ENCODE measurements around the gene INO80D.
"Not testable (repeated sequence)": the region's sequence is repeated elsewhere in the genome, so short reads cannot be mapped to it uniquely, and the experiment has no call there.

The INO80D gene

DNA sequence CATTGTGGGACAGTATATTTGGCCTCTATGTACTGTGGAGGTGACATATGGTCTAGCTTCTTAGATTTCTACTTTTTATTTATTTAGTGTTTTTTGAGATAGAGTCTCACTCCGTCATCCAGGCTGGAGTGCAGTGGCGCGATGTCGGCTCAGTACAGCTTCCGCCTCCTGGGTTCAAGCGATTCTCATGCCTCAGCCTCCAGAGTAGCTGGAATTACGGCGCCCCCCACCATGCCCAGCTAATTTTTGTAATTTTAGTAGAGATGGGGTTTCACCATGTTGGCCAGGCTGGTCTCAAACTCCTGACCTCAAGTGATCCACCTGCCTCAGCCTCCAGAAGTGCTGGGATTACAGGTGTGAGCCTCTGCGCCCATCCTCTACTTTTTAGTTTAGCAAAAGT lies 99.6 kb downstream of the INO80D start:
- in situ Hi-C loops (cut with HindIII; ENCODE audit: low sequenced_read_pairs): not testable (repeated sequence)

DNA sequence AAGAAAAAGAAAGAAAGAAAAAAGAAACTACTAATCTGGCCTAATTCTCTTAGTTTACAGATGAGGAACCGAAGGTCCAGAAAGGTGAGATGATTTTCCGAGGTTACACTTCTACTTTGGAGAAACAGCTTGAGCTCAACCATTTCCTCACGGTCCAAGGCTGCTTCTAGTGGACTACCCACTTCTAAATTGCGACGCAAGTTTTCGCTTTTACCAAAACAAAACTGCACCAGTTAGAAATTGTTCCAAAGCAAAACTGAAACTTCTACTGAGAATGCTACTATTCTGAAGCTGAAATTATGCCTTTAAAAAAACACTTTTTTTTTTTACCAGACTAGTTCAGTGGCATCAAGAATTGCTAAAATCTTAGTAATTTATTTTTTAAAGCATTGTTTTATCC lies 101.6 kb downstream of the INO80D start:
- in situ Hi-C loops (cut with HindIII; ENCODE audit: low sequenced_read_pairs): no loop called here

DNA sequence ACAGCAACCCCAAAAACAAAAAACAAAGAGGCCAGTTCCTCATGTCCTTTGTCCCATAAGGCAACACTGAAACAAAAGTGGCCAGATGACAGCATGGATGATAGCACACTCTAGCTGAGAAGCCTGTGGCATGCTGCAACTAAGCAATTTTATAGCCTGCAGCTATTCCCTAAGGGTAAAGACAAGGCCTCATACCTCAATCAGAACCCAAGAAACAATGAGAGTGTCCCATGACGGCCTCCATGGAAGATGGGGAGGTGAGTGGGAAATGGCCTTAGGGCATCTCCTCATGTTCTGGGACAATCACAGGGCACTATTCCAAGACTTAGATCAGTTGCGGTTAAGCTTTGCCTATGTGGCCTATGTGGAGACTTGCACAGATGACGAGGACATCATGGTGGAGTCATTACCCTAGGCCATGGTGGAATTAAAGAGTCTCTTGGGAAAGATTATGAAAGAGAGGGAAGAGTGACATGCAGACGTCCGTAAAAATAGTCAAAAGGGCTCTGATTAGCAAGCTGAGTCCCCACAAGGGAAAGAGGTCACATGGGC lies 103.1 kb downstream of the INO80D start:
- in situ Hi-C loops (cut with HindIII; ENCODE audit: low sequenced_read_pairs): no loop called here

DNA sequence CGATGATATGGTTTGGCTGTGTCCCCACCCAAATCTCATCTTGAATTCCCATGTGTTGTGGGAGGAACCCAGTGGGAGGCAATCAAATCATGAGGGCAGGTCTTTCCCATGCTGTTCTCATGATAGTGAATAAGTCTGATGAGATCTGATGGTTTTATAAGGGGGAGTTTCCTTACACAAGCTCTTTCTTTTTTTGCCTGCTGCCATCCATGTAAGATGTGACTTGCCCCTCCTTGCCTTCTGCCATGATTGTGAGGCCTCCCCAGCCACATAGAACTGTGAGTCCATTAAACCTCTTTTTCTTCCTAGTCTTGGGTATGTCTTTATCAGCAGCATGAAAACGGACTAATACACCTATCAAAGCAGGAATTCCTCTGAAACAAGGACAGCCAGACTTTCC lies 107.2 kb downstream of the INO80D start:
- in situ Hi-C loops (cut with HindIII; ENCODE audit: low sequenced_read_pairs): not testable (repeated sequence)

DNA sequence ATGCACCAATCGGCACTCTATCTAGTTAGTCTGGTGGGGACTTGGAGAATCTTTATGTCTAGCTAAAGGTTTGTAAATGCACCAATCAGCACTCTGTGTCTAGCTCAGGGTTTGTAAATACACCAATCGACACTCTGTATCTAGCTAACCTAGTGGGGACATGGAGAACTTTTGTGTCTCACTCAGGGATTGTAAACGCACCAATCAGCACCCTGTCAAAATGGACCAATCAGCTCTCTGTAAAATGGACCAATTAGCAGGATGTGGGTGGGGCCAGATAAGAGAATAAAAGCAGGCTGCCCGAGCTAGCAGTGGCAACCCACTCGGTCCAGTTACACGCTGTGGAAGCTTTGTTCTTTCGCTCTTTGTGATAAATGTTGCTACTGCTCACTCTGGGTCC lies 108.3 kb downstream of the INO80D start:
- in situ Hi-C loops (cut with HindIII; ENCODE audit: low sequenced_read_pairs): not testable (repeated sequence)

DNA sequence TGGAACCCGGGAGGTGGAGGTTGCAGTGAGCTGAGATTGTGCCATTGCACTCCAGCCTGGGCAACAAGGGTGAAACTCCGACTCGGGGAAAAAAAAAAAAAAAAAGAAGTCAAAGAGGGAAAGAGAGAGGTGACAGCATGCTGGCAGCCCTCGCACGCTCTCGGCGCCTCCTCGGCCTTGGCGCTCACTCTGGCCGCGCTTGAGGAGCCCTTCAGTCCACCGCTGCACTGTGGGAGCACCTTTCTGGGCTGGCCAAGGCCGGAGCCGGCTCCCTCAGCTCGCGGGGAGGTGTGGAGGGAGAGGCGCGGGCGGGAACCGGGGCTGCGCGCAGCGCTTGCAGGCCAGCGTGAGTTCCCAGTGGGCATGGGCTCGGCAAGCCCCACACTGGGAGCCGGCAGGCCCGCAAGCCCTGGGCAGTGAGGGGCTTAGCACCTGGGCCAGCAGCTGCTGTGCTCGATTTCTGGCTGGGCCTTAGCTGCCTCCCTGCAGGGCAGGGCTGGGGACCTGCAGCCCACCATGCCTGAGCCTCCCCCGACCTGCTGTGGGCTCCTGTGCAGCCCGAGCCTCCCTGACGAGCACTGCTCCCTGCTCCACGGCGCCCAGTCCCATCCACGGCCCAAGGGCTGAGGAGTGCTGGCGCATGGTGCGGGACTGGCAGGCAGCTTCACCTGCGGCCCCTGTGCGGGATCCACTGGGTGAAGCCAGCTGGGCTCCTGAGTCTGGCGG lies 108.9 kb downstream of the INO80D start:
- in situ Hi-C loops (cut with HindIII; ENCODE audit: low sequenced_read_pairs): not testable (repeated sequence)

DNA sequence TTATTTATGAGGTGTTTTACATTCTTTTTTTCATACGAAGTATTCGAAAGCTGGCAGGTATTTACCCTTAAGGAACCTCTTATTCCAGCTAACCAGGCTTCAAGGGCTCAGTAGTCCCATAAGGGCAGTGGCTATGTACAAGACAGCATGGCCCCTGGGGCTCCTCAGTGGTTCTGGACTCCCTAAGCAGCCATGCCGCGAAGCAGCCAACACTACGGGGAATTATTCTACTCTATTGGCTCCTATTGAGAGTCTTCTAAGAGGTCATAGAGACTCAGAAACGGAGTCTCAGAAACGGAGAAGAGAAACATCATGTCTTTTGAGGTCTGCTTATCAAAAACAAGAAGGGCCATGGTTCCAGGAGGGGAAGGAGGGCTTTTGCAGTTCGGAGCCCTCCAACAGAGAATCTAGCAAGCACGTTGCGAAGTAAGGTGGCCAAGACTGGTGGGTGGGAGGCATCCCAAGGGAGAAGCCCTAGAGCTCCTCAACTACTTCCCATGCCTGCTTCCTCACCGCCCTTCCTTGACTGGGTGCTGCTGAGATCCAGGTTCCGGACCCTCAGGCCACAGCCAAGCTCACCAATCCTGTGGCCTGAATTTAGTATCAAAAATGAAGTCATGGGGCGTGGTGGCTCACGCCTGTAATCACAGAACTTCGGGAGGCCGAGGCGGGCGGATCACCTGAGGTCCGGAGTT lies 109.7 kb downstream of the INO80D start:
- in situ Hi-C loops (cut with HindIII; ENCODE audit: low sequenced_read_pairs): no loop called here

DNA sequence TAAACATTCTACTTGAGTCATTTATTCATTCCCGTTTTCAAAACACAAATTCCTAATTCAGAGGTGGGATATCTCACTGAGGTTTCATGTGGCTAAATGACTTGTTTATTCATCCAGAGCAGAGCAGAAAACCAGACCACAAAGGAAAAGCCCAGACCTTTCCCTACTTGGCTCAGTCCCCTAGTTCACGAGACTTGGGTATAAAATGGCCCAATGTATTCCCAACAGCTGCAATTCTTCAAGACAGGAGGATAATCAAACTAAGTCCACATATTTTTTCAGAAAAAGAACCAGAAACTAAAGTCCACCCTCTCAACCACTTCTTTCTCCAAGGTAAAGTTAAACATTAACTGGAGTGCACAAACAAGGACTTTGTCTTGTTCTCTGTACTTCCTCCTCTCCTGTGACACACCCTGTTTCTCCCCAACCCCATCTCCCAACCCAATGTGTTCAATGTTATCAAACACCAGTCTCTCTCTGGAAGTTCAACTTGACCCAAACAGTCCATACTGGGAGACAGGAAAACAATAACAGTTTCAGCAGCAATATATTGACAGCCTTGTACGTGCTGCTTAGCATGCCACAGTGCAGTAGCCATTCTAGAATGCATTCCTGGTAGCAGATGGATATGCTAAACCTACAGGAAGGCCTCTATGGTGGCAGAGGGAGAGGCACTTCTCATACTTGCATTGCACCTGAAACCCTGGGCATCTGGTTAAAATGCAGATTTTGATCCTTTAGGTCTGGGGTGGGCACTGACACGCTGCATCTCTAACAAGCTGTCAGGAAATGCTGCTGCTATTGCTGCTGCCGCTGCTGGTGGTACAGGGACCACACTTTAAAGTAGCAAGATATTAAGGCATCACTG lies 110.7 kb downstream of the INO80D start:
- in situ Hi-C loops (cut with HindIII; ENCODE audit: low sequenced_read_pairs): no loop called here

DNA sequence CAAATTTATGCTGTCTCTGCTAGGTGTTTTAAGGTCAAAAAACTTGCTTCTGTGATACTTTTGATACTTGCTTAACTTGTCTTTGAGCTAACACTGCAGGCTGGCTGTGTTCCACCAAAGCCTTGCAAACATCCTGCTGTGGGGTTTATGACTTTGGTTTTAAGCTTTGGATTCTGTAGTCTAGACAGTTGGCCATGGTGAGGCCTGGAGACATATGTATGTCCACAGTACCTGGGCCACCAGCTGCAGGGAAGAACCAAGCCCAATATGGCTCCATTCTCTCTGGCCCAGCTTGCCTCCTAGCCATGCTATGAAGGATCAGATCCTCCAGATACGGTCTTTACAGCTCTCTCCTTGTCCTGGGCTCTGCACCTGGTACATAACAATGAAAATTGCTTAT lies 113.9 kb downstream of the INO80D start:
- in situ Hi-C loops (cut with HindIII; ENCODE audit: low sequenced_read_pairs): no loop called here

DNA sequence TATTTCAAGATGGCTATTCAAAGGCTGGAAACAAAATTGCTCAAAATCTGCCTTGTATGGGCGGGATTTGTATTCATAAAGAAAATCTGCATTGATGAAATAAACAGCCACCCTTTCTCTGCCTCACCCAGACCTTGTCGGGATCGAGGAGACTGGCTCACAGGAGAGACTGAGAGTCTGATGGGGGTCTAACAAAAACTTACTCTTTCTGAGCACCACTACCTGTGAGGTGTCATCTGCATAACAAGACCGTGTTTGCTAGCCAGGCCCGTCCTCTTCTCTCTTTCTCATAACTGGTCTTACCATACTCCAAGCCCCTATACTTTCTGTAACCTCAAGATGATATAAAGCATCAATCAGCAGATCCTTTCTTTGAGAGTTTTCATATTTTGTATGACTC lies 115.6 kb downstream of the INO80D start:
- in situ Hi-C loops (cut with HindIII; ENCODE audit: low sequenced_read_pairs): no loop called here

DNA sequence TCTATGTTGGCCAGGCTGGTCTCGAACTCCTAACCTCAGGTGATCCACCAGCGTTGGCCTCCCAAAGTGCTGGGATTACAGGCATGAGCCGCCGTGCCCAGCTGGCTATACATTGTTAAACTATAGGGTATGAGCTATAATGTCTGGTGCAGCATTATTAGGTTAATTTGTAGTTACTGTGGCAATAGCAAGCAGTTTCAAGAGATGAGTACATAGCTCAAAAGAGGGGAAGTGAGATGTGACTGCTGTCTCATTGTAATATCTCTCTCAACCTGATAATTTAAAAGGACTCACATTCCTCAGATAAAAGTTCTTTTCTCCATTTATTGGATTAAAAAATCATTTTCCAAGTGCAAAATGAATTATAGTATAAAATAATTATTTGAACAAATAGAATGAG lies 116.4 kb downstream of the INO80D start:
- in situ Hi-C loops (cut with HindIII; ENCODE audit: low sequenced_read_pairs): no loop called here

DNA sequence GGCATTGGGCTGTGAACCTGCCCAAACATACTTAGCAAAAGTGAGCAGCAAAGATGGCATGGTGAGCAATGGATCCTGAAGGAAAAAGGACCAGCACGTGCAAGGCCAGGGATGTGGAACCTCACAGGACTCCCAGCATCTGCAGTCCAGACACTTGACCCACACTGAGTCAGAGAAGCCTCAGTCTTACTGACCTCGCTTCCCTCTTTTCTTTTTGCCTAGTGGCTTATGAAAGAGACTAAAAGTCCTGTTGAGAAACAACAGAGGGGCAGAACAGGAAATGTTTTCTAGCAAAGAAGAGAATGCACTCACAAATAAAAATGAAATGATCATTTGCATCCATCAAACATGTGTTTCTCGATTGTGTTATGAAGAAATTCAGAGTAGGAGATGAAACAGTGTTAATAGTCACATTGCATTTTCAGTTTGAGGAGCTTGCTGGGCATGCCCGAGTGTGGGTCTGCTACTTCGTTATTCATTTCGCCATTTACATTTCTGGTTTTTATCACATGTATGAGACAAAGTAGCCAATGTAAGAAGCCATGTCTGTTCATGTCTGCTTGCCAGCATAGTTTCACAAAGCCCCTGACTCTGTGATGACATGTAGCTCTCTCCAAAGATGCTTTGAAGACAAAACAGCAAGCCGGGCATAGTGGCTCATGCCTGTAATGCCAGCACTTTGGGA lies 118.4 kb downstream of the INO80D start:
- in situ Hi-C loops (cut with HindIII; ENCODE audit: low sequenced_read_pairs): no loop called here

DNA sequence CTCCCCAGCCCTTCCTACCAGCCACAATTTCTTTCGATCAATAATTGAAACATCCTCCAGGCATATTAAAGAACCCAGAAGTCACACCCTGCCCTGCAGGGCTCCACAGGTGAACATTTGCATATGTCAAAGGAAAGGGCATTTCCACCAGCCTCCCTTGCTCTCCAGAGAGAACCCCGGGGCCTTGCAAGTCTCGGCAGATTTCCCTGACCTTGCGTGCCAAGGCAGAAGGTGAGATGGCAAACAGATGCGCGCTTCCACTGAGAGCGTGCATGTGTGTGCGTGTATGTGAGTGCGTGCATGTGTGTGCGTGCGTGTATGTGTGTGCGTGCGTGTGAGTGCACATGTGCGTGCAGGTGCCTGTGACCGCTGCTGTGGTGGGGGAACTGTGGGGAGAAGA lies 120.3 kb downstream of the INO80D start:
- in situ Hi-C loops (cut with HindIII; ENCODE audit: low sequenced_read_pairs): no loop called here

DNA sequence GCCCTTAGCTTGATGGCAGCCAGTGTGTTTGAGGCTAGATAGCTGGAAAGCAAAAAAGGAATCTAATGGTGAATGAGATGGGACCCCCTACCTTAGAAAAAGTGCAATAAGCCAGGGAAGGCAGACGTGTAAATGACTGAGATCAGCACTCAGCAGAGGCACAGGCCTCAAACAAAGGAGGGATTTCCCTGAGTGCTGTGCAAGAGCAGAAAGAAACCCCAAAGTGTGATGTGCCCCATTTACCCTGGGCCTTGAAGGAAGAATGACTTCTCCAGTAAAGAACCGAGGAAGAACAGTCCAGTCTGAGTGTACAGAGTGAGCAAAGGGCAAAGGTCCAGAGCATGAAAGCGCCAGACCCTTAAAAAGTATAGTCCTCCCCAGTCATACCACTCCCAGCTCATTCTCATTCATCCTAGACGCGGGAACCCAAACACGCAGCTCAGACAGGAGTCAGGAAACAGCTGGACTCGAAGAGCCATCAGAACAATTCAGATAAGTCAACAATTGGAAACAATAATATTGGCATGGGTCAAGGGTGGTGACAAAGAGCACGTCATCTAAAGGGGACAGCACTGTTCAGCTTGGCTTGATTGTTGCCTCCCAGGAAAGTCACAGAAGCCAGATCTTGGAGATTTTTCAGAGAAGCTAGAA lies 121.7 kb downstream of the INO80D start:
- in situ Hi-C loops (cut with HindIII; ENCODE audit: low sequenced_read_pairs): no loop called here

DNA sequence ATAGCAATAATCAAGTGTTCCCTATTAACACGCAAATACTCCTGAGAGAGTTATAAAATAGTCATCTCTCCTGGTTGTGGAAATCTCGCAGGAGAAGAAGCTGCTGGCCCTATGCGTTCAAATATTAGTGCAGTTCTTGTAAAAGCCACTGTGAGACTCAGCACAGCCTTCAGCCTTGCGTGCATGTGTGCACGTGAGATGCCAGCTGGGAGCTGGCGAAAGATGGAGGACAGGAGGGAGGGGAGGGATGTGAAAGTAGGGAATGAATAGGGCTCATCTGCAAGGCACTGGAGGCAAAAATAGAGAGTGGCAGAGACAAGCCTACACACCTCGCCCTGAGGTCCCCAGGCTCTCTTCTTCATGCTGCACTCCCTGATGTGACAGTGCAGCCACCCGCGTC lies 126.5 kb downstream of the INO80D start:
- in situ Hi-C loops (cut with HindIII; ENCODE audit: low sequenced_read_pairs): no loop called here

DNA sequence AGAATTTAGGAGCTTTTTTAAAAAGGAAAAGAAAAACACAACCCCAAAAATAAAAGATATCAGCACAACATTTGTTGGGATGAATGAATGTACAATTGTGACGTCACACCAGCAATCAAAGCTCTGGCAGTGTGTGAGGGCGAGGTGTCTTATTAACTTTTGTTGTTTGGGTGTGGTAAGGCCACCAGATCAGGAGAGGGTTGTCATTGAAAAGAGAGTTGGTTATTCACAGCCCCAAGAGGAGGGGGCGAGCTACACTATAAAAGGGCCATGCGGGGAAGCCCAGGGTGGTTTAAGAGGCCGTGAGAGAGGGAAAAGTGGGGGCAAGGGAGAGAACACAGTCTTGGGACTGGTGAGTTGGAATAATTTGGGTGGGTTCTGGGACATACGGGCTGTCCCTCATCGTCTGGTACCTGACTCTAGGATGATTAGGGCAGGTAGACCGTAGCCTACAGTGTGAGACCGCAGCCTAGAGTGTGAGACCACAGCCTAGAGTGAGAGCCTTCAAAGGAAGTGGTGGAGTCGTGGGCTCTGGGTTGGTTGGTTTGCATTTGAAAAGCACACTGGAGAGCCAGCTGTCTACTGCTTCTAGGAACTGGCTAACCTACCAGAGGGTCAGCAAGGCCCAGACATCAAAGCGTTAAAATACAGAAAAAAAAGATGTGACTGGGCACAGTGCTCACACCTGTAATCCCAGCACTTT lies 128.4 kb downstream of the INO80D start:
- in situ Hi-C loops (cut with HindIII; ENCODE audit: low sequenced_read_pairs): no loop called here

DNA sequence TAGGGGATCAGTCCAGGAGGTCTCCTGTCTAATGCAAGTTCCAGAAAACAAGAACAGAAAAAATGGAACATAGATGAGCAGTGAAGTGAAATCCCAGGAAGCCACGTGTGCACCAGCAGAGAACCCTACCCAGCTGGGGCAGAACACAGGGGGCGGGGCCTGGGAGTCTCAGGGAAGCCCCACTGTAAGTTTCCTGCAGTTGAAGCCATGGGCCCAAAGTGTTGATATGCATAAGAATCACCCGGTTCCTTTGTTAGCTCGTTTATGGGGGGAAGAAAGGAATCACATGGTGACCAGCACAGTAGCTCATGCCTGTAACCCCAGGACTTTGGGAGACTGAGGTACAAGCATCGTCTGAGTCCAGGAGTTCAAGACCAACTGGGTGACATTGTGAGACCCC lies 131.3 kb downstream of the INO80D start:
- in situ Hi-C loops (cut with HindIII; ENCODE audit: low sequenced_read_pairs): no loop called here

DNA sequence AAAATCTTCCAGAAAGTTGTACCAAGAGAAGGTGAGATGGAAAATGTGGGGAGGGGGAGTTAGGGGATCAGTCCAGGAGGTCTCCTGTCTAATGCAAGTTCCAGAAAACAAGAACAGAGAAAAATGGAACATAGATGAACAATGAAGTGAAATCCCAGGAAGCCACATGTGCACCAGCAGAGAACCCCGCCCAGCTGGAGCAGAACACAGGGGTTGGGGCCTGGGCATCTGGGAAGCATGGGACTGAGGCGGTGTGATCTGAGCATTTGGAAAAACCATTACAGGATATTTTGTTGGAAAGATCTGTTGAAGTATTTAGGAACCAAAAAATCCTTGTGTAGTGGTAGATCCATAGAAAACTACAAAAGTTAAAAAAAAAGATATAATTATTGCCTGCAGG lies 133.7 kb downstream of the INO80D start:
- in situ Hi-C loops (cut with HindIII; ENCODE audit: low sequenced_read_pairs): no loop called here

DNA sequence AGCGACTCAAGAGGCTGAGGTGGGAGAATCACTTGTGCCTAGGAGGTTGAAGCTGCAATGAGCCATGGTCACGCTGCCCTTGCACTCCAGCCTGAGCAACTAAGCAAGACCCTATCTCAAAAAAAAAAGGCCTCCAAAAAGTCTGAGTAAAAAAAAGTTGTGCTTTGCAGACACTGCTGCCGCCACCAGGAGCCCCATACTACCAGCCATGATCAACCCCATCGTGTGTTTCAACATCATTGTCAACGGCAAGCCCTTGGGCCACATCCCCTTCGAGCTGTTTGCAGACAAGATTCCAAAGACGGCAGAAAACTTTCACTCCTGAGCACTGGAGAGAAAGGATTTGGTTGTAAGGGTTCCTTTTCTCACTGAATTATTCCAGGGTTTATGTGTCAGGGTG lies 137.1 kb downstream of the INO80D start:
- in situ Hi-C loops (cut with HindIII; ENCODE audit: low sequenced_read_pairs): loop anchor here (5.0 kb wide), 1 partner anchor 42 kb away; no protein-coding TSS in a partner anchor

DNA sequence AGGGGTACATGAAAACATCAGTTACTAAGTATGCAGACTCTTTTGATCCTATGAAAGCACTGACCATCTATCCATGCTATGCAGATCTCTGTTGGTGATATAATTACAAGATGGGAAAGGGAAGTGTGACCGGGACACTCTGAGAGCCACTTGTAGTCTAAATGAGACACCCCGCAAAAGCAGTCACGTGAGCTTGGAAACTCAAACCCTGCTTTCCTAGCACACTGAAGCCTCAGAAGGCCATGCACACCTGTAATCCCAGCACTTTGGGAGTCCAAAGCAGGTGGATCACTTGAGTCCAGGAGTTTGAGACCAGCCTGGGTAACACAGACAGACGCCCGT lies 137.5 kb downstream of the INO80D start:
- in situ Hi-C loops (cut with HindIII; ENCODE audit: low sequenced_read_pairs): loop anchor here (5.0 kb wide), 1 partner anchor 41 kb away; no protein-coding TSS in a partner anchor

Measured in endothelial cell of hepatic sinusoid (primary cell).